HG03139 (cell line): ENCODE data around the gene OPN4.

Source experiments
- ATAC-seq: cut with Tn5 transposase; IDR thresholded peaks from one replicate; pipeline ENCODE4 v1.9.1; 2021; ENCODE audit not compliant: unreplicated experiment

OPN4 gene

GRCh38 chr10:86699125-86699524 lies 44.8 kb downstream of the OPN4 start:
- ATAC-seq = no peak

GRCh38 chr10:86699541-86699940 lies 45.2 kb downstream of the OPN4 start:
- no peak for ATAC-seq

- no peak for ATAC-seq
Measured at GRCh38 chr10:86699991-86700840, 45.9 kb downstream of the OPN4 start.

GRCh38 chr10:86700851-86701617 lies 46.7 kb downstream of the OPN4 start:
- ATAC-seq = no peak

- ATAC-seq = no peak
Measured at GRCh38 chr10:86703176-86703575, 48.8 kb downstream of the OPN4 start.

GRCh38 chr10:86705139-86705538 lies 50.8 kb downstream of the OPN4 start:
- ATAC-seq = no peak

- no peak for ATAC-seq
Measured at GRCh38 chr10:86705905-86706304, 51.6 kb downstream of the OPN4 start.

- ATAC-seq = no peak
Measured at GRCh38 chr10:86706401-86706841, 52.1 kb downstream of the OPN4 start.

- no peak for ATAC-seq
Measured at GRCh38 chr10:86706977-86707376, 52.6 kb downstream of the OPN4 start.

- no peak for ATAC-seq
Measured at GRCh38 chr10:86707505-86707904, 53.2 kb downstream of the OPN4 start.

- ATAC-seq = no peak
Measured at GRCh38 chr10:86708068-86708782, 53.9 kb downstream of the OPN4 start.

- no peak for ATAC-seq
Measured at GRCh38 chr10:86708783-86709380, 54.5 kb downstream of the OPN4 start.

GRCh38 chr10:86709396-86710185 lies 55.2 kb downstream of the OPN4 start:
- no peak for ATAC-seq

- ATAC-seq = peak; percentile 81
Measured at GRCh38 chr10:86710987-86711512, 56.7 kb downstream of the OPN4 start.

GRCh38 chr10:86711513-86712316 lies 57.4 kb downstream of the OPN4 start:
- ATAC-seq = peak; percentile 46

GRCh38 chr10:86712317-86712707 lies 58.0 kb downstream of the OPN4 start:
- no peak for ATAC-seq

- no peak for ATAC-seq
Measured at GRCh38 chr10:86715156-86715795, 60.9 kb downstream of the OPN4 start.

GRCh38 chr10:86715836-86716235 lies 61.5 kb downstream of the OPN4 start:
- ATAC-seq = no peak
